Suprapubic skin (tissue), 4 donors: ENCODE results near the gene EOGT.

Experiments
- CTCF ChIP-seq, 2 donors: fragments of 200-600 bp in 1 of 2; fragments of 450-650 bp in 1 of 2; sonication (generic) in 1 of 2; IDR thresholded peaks; one replicate each; pipeline ENCODE4 v1.5.1; 2016 to 2019; ENCODE audit warnings: antibody characterized with exemption in 2 of 2, mild to moderate bottlenecking in 1 of 2, moderate library complexity in 1 of 2
- EP300 ChIP-seq: sonication (generic); formaldehyde crosslinking; IDR thresholded peaks from one replicate; pipeline ENCODE4 v1.6.1; 2017; ENCODE audit warnings: antibody characterized with exemption
- POLR2AphosphoS5 ChIP-seq, 3 donors: sonication (generic); formaldehyde crosslinking; IDR thresholded peaks; one replicate each; pipeline ENCODE4 v1.6.1; 2017; ENCODE audit warnings: antibody characterized with exemption in 3 of 3

DNA sequence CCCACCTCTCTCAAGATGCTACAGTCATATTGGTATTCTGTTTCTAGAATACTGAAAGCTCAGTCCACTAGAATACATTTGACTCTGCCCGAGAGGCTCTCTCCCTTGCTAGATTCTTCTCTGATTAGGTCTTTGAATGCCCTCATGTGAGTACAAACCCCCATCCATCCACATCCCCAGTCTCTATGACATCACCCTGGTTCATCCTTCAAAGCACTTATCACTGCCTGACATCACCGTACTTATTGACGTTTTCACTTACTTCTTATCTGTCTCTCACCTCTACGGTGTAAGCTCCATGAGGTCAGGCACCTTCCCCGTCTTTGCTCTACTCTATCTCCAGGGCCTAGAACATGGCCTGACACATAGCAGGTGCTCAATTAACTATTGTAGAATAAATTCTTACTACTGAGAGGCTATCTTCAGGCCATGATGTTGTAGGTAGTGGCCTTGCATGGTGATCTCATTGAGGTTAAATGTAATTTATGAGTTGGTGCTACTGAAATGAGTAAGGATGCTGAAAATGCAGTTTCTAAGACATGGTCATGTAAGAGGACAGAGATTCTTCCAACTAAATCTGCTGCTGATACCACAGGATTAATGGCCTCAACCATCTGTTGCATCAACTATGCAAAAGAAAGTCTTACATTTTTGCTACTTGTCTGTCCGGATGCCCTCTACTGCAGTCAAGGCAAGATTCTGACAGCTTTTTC, 26.8 kb downstream of the EOGT start:
- TF ChIP-seq CTCF (IDR thresholded peaks at IDR 0.05): no peak
- no peak for TF ChIP-seq POLR2AphosphoS5 (IDR thresholded peaks at IDR 0.05)
- no peak for TF ChIP-seq EP300
